Measurements from ENCODE around the gene CYP3A7.
A peak's percentile ranks its signal among the peaks of the same experiment; 100 is the strongest.
"Not testable (repeated sequence)": the region's sequence is repeated elsewhere in the genome, so short reads cannot be mapped to it uniquely, and the experiment has no call there.

CYP3A7 gene

GRCh38 chr7:99665312-99666012 lies 69.5 kb downstream of the CYP3A7 start:
- DNase-seq = peak; percentile 53

GRCh38 chr7:99657879-99658278 lies 77.1 kb downstream of the CYP3A7 start:
- DNase-seq = not testable (repeated sequence)
